Neuronal stem cell (in vitro differentiated cells): ENCODE data around the gene PCDHGA7.
"Not testable (repeated sequence)": the region's sequence is repeated elsewhere in the genome, so short reads cannot be mapped to it uniquely, and the experiment has no call there.

Source experiments
- DNase-seq: peaks from one replicate; pipeline ENCODE4 v3.0.0-alpha.2; 2013; ENCODE audit warnings: low spot score
- H2AFZ ChIP-seq: one replicate; pipeline ENCODE4 v1.6.1; 2013; ENCODE audit warnings: mild to moderate bottlenecking, low read length, inconsistent platforms
- H2AK5ac ChIP-seq: 2 replicates; pipeline ENCODE4 v1.6.1; 2013; ENCODE audit warnings: low read depth, mild to moderate bottlenecking, inconsistent platforms, low read length, moderate library complexity, mixed read lengths
- H2BK120ac ChIP-seq: 2 replicates; pipeline ENCODE4 v1.6.1; 2013; ENCODE audit warnings: low read depth, mild to moderate bottlenecking, inconsistent platforms, low read length, moderate library complexity, mixed read lengths
- H2BK12ac ChIP-seq: one replicate; pipeline ENCODE4 v1.6.1; 2013; ENCODE audit warnings: low read length, inconsistent platforms
- H2BK15ac ChIP-seq: 2 replicates; pipeline ENCODE4 v1.6.1; 2013; ENCODE audit warnings: mild to moderate bottlenecking, low read length, inconsistent platforms, mixed read lengths
- H2BK5ac ChIP-seq: one replicate; pipeline ENCODE4 v1.6.1; 2013; ENCODE audit warnings: inconsistent platforms, mild to moderate bottlenecking, low read length, moderate library complexity
- H3K14ac ChIP-seq: one replicate; pipeline ENCODE4 v1.6.1; 2013; ENCODE audit warnings: low read length, inconsistent platforms
- H3K18ac ChIP-seq: 2 replicates; pipeline ENCODE4 v1.6.1; 2013; ENCODE audit warnings: low read length, inconsistent platforms
- H3K23ac ChIP-seq: 2 replicates; pipeline ENCODE4 v1.6.1; 2013; ENCODE audit warnings: low read depth, mild to moderate bottlenecking, mixed read lengths, low read length, inconsistent platforms; ENCODE audit not compliant: poor library complexity
- H3K27ac ChIP-seq: replicated peaks from 3 replicates; pipeline ENCODE4 v1.5.1; 2013; ENCODE audit warnings: low read length, inconsistent platforms
- H3K27me3 ChIP-seq, 3 experiments: 2 replicates each; pipeline ENCODE4 v1.6.1; 2013; ENCODE audit warnings: low read length in 3 of 3, mild to moderate bottlenecking in 2 of 3, inconsistent platforms in 1 of 3, low read depth in 1 of 3, mixed read lengths in 1 of 3, moderate library complexity in 1 of 3; ENCODE audit not compliant: control insufficient read depth in 3 of 3, insufficient read depth in 3 of 3
- H3K36me3 ChIP-seq, 2 donors: replicated peaks in 1 of 2; 2 replicates each; pipeline ENCODE4 v1.6.1; 2013; ENCODE audit warnings: low read length in 2 of 2; ENCODE audit not compliant: control insufficient read depth in 2 of 2, insufficient read depth in 2 of 2
- H3K4ac ChIP-seq: 2 replicates; pipeline ENCODE4 v1.6.1; 2013; ENCODE audit warnings: inconsistent platforms, mild to moderate bottlenecking, low read length, moderate library complexity
- H3K4me1 ChIP-seq, 2 donors: 1 replicate in 1 of 2; 2 replicates in 1 of 2; pipeline ENCODE4 v1.6.1; 2013; ENCODE audit warnings: low read length in 2 of 2, low read depth in 1 of 2; ENCODE audit not compliant: control insufficient read depth in 2 of 2, insufficient read depth in 1 of 2
- H3K4me2 ChIP-seq: one replicate; pipeline ENCODE4 v1.6.1; 2013; ENCODE audit warnings: mild to moderate bottlenecking, low read length, inconsistent platforms; ENCODE audit not compliant: insufficient read depth, poor library complexity, severe bottlenecking
- H3K4me3 ChIP-seq, 2 donors: 2 replicates each; pipeline ENCODE4 v1.5.1; 2013; ENCODE audit warnings: low read length in 2 of 2, mild to moderate bottlenecking in 2 of 2, inconsistent platforms in 1 of 2, moderate library complexity in 1 of 2
- H3K79me1 ChIP-seq: one replicate; pipeline ENCODE4 v1.6.1; 2013; ENCODE audit warnings: low read depth, mild to moderate bottlenecking, inconsistent platforms, low read length, moderate library complexity
- H3K9ac ChIP-seq: one replicate; pipeline ENCODE4 v1.6.1; 2013; ENCODE audit warnings: mild to moderate bottlenecking, low read depth, low read length, inconsistent platforms; ENCODE audit not compliant: poor library complexity
- H3K9me3 ChIP-seq, 2 donors: replicated peaks in 1 of 2; 2 replicates each; pipeline versions ENCODE3 to v1.6.1; 2013; ENCODE audit warnings: low read length in 2 of 2, mild to moderate bottlenecking in 2 of 2, inconsistent platforms in 1 of 2, low read depth in 1 of 2, mixed read lengths in 1 of 2, moderate library complexity in 1 of 2; ENCODE audit not compliant: control insufficient read depth in 2 of 2, insufficient read depth in 1 of 2
- H4K8ac ChIP-seq: one replicate; pipeline ENCODE4 v1.6.1; 2013; ENCODE audit warnings: low read depth, mild to moderate bottlenecking, inconsistent platforms, low read length, moderate library complexity
- H4K91ac ChIP-seq: one replicate; pipeline ENCODE4 v1.6.1; 2013; ENCODE audit warnings: low read length, low read depth, mild to moderate bottlenecking, inconsistent platforms; ENCODE audit not compliant: poor library complexity
- WGBS, 2 donors: extraction: QIAGEN DNeasy Blood & Tissue Kit; methylation state at CpG; one replicate each; pipeline ENCODE4 v1.1.7; 2013; ENCODE audit warnings: missing lambda C conversion rate in 2 of 2, mixed read lengths in 1 of 2; ENCODE audit not compliant: insufficient read length in 2 of 2, insufficient replicate concordance in 1 of 2; ENCODE audit errors: extremely low coverage in 2 of 2; 5-methylcytosine and 5-hydroxymethylcytosine counted together

The PCDHGA7 gene

DNA sequence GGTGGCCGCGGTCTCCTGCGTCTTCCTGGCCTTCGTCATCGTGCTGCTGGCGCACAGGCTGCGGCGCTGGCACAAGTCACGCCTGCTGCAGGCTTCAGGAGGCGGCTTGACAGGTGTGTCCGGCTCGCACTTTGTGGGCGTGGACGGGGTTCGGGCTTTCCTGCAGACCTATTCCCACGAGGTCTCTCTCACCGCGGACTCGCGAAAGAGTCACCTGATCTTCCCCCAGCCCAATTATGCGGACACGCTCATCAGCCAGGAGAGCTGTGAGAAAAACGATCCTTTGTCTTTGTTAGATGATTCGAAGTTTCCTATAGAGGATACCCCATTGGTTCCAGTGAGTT is 32.7 kb downstream of the PCDHGA7 start:
- DNase-seq, H2AK5ac ChIP-seq, H3K4me1 ChIP-seq, H3K18ac ChIP-seq, H2BK5ac ChIP-seq, H3K14ac ChIP-seq, H3K4ac ChIP-seq, H3K9ac ChIP-seq, H2BK12ac ChIP-seq, H3K4me2 ChIP-seq, H3K27me3 ChIP-seq, H3K79me1 ChIP-seq, H3K4me3 ChIP-seq, H4K8ac ChIP-seq, H2AFZ ChIP-seq, H2BK120ac ChIP-seq, H3K27ac ChIP-seq, H3K23ac ChIP-seq, H2BK15ac ChIP-seq, H4K91ac ChIP-seq: not testable (repeated sequence)
- WGBS, 2 donors: no CpG with 5 or more reads among the region's 24 CpGs
- H3K9me3 ChIP-seq: peaks cover 53 to 96% of the 10 kb centered on the region in 2 donors
- peaks cover 32 to 66% of the 10 kb centered on the region in 2 donors for H3K36me3 ChIP-seq

DNA sequence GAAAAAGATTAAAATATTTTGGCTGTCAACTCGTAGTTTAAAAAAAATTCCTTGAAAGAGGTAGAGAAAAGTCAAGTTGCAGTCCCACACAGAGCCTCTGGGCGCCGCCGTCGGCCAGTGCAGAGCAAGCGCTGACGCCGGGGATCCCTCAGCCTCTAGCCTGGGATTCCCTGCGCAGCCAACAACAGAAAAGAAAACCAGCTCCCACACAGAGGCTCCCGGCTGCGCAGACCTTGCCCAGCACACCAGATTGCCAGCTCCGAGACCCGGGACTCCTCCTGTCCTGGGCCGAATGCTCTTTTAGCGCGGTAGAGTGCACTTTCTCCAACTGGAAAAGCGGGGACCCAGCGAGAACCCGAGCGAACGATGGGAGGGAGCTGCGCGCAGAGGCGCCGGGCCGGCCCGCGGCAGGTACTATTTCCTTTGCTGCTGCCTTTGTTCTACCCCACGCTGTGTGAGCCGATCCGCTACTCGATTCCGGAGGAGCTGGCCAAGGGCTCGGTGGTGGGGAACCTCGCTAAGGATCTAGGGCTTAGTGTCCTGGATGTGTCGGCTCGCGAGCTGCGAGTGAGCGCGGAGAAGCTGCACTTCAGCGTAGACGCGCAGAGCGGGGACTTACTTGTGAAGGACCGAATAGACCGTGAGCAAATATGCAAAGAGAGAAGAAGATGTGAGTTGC is 35.1 kb downstream of the PCDHGA7 start, which contains the start of gene PCDHGB7:
Gene PCDHGB7 (plus strand): TSS at position 184 of the 679 bp plus-strand sequence. CDS start 183 bp downstream, at position 367.
- Histone ChIP-seq H2AFZ (peak within 1 kb of the TSS; percentile 55), H3K18ac (peak within 1 kb of the TSS; percentile 54), H3K4me3 (peak within 1 kb of the TSS; percentile 45 to 71), H3K9me3 (peaks cover 62 to 97% of the 10 kb centered on the region in 2 donors), H3K36me3 (peaks cover 47 to 71% of the 10 kb centered on the region in 2 donors)
- H2BK12ac ChIP-seq, H3K27ac ChIP-seq, H4K8ac ChIP-seq, H3K27me3 ChIP-seq, H3K4me1 ChIP-seq, H2BK120ac ChIP-seq, H3K14ac ChIP-seq, H2BK5ac ChIP-seq, H3K4me2 ChIP-seq, H3K79me1 ChIP-seq, H4K91ac ChIP-seq, H3K23ac ChIP-seq, H2BK15ac ChIP-seq, H2AK5ac ChIP-seq, H3K4ac ChIP-seq, H3K9ac ChIP-seq: not testable (repeated sequence)
- DNase-seq: peak; percentile 38
- no CpG with 5 or more reads among the region's 47 CpGs for WGBS, 2 donors

DNA sequence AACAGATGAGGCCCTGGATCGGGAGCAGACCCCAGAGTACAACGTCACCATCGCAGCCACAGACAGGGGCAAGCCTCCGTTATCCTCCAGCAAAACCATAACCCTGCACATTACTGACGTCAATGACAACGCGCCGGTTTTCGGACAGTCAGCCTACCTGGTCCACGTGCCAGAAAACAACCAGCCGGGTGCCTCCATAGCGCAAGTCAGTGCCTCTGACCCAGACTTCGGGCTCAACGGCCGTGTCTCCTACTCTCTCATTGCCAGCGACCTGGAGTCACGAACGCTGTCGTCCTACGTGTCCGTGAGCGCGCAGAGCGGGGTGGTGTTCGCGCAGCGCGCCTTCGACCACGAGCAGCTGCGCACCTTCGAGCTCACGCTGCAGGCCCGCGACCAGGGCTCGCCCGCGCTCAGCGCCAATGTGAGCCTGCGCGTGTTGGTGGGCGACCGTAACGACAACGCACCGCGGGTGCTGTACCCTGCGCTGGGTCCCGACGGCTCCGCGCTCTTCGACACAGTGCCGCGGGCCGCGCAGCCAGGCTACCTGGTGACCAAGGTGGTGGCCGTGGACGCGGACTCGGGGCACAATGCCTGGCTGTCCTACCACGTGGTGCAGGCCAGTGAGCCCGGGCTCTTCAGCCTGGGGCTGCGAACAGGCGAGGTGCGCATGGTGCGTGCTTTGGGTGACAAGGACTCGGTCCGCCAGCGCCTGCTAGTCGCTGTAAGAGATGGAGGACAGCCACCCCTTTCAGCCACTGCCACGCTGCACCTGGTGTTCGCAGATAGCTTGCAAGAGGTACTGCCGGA is 36.7 kb downstream of the PCDHGA7 start:
- H2BK15ac ChIP-seq: no peak overlapping the region
- H2BK120ac ChIP-seq: no peak overlapping the region
- no peaks in the 10 kb centered on the region for H3K4me1 ChIP-seq
- H3K18ac ChIP-seq: peak overlapping the region; percentile 38
- H3K4me3 ChIP-seq: peak overlapping the region in 1 of 2 donors; percentile 57
- peak overlapping the region; percentile 73 for H2BK12ac ChIP-seq
- no peak overlapping the region for H3K4me2 ChIP-seq
- no peak overlapping the region for H2AFZ ChIP-seq
- H3K4ac ChIP-seq: peak overlapping the region; percentile 37
- H3K9ac ChIP-seq: no peak overlapping the region
- no peaks in the 10 kb centered on the region for H3K27me3 ChIP-seq
- peaks cover 43 to 67% of the 10 kb centered on the region in 2 donors for H3K36me3 ChIP-seq
- no peak for DNase-seq
- no peak overlapping the region for H2BK5ac ChIP-seq
- no peak overlapping the region for H4K91ac ChIP-seq
- peak overlapping the region; percentile 56 for H2AK5ac ChIP-seq
- H4K8ac ChIP-seq: peak overlapping the region; percentile 92
- H3K14ac ChIP-seq: peak overlapping the region; percentile 71
- peaks cover 10% of the 10 kb centered on the region for H3K79me1 ChIP-seq
- H3K23ac ChIP-seq: peak overlapping the region; percentile 85
- peaks cover 57 to 97% of the 10 kb centered on the region in 2 donors for H3K9me3 ChIP-seq
- H3K27ac ChIP-seq: no peak overlapping the region
- no CpG with 5 or more reads among the region's 74 CpGs for WGBS, 2 donors

DNA sequence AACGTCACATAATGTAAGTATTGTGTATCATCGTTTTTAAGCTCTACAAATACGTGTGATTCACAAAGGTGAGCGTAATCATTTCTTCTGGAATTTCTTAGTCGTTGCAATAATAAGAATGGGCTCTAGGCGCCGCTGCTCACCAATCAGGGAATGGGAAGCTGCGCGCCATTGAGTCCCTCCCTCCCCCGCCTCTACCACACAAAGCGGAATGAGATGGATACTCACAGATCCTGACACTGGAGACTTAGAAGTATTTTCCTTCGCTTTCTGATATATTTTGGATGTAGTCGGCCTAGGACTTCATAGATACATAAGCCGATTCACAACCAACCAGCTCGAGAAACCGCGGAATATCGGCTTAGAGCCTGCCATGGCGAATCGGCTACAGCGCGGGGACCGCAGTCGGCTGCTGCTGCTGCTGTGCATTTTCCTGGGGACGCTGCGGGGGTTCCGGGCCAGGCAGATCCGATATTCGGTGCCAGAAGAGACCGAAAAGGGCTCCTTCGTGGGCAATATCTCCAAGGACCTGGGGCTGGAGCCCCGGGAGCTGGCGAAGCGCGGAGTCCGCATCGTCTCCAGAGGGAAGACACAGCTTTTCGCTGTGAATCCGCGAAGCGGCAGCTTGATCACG is 38.4 kb downstream of the PCDHGA7 start, which contains the start of gene PCDHGA11:
Gene PCDHGA11 (plus strand): TSS at position 197 of the 634 bp plus-strand sequence. CDS start 177 bp downstream, at position 374.
- no CpG with 5 or more reads among the region's 42 CpGs for WGBS, 2 donors

More for the DNA sequence above, 38.4 kb downstream of the PCDHGA7 start, which contains the start of gene PCDHGA11:
- Histone ChIP-seq H3K9ac (no peak within 1 kb of the TSS), H3K27ac (no peak within 1 kb of the TSS), H3K23ac (no peak within 1 kb of the TSS), H3K14ac (no peak within 1 kb of the TSS), H3K4ac (no peak within 1 kb of the TSS), H3K79me1 (peaks cover 10% of the 10 kb centered on the region), H3K27me3 (no peaks in the 10 kb centered on the region), H3K18ac (no peak within 1 kb of the TSS), H2BK15ac (no peak within 1 kb of the TSS), H4K8ac (no peak within 1 kb of the TSS), H3K4me2 (no peak within 1 kb of the TSS), H3K9me3 (peaks cover 50 to 99% of the 10 kb centered on the region in 2 donors), H3K4me3 (peak within 1 kb of the TSS in 1 of 2 donors; percentile 56), H2AK5ac (no peak within 1 kb of the TSS), H4K91ac (no peak within 1 kb of the TSS), H3K36me3 (peaks cover 38 to 75% of the 10 kb centered on the region in 2 donors), H3K4me1 (no peaks in the 10 kb centered on the region), H2AFZ (no peak within 1 kb of the TSS), H2BK12ac (no peak within 1 kb of the TSS), H2BK120ac (no peak within 1 kb of the TSS), H2BK5ac (no peak within 1 kb of the TSS)
- DNase-seq: no peak
